ENCODE measurements around the gene RAB11A. TPM values are rescaled to one million over a fixed set of nuclear protein-coding genes. Genes with fewer than 3 reads are reported as not detected.
"Not testable (repeated sequence)": the region's sequence is repeated elsewhere in the genome, so short reads cannot be mapped to it uniquely, and the experiment has no call there.

Gene RAB11A
- polyA plus RNA-seq, 1 donor from 2014 or later: 600 TPM

DNA sequence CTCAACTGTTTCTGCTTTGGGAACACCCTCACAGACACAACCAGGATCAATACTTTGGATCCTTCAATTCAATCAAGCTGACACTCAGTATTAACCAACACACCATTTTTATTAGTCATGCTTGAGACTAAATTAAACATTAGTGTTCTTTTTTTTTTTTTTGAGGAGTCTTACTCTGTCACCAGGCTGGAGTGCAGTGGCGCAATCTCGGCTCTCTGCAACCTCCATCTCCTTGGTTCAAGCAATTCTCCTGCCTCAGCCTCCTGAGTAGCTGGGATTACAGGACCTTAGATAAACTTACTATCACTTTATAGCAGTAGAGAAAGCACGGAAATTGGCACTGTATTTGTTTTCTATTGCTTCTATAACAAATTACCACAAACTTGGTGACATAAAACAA, 2.0 kb upstream of the RAB11A start:
- no peaks in the 10 kb centered on the region for H3K27me3 ChIP-seq (ENCODE audit: insufficient read depth, low read depth, low read length)
- H3K9ac ChIP-seq (ENCODE audit: low read length): no peak overlapping the region
- H3K4me2 ChIP-seq (ENCODE audit: low read length): no peak overlapping the region
- no peaks in the 10 kb centered on the region for H4K20me1 ChIP-seq (ENCODE audit: insufficient read depth)
- no peak overlapping the region for H3K4me3 ChIP-seq (ENCODE audit: low read length)
- no peaks in the 10 kb centered on the region for H3K36me3 ChIP-seq (ENCODE audit: insufficient read depth, low read length)
- H3K79me2 ChIP-seq (replicated peaks; ENCODE audit: insufficient read depth, low read length): peaks cover 13% of the 10 kb centered on the region
- peaks cover 9% of the 10 kb centered on the region for H3F3A ChIP-seq (ENCODE audit: insufficient read depth, low read length, poor library complexity, severe bottlenecking)
- H3K9me3 ChIP-seq (ENCODE audit: low read length): no peaks in the 10 kb centered on the region
- H3K9me2 ChIP-seq (ENCODE audit: insufficient read depth, low read length): no peaks in the 10 kb centered on the region
- H2AFZ ChIP-seq (ENCODE audit: low read depth, low read length): no peak overlapping the region
- no peak for TF ChIP-seq MXI1 (conservative IDR thresholded peaks at IDR 0.05; ENCODE audit: poor library complexity, severe bottlenecking)
- TF ChIP-seq, protein P1, sequence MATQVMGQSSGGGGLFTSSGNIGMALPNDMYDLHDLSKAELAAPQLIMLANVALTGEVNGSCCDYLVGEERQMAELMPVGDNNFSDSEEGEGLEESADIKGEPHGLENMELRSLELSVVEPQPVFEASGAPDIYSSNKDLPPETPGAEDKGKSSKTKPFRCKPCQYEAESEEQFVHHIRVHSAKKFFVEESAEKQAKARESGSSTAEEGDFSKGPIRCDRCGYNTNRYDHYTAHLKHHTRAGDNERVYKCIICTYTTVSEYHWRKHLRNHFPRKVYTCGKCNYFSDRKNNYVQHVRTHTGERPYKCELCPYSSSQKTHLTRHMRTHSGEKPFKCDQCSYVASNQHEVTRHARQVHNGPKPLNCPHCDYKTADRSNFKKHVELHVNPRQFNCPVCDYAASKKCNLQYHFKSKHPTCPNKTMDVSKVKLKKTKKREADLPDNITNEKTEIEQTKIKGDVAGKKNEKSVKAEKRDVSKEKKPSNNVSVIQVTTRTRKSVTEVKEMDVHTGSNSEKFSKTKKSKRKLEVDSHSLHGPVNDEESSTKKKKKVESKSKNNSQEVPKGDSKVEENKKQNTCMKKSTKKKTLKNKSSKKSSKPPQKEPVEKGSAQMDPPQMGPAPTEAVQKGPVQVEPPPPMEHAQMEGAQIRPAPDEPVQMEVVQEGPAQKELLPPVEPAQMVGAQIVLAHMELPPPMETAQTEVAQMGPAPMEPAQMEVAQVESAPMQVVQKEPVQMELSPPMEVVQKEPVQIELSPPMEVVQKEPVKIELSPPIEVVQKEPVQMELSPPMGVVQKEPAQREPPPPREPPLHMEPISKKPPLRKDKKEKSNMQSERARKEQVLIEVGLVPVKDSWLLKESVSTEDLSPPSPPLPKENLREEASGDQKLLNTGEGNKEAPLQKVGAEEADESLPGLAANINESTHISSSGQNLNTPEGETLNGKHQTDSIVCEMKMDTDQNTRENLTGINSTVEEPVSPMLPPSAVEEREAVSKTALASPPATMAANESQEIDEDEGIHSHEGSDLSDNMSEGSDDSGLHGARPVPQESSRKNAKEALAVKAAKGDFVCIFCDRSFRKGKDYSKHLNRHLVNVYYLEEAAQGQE (IDR thresholded peaks at IDR 0.05; ENCODE audit: borderline replicate concordance): no peak
- TF ChIP-seq CTCF (IDR thresholded peaks at IDR 0.05; ENCODE audit: poor library complexity, severe bottlenecking): no peak
- no peak for TF ChIP-seq EP300 (conservative IDR thresholded peaks at IDR 0.05; ENCODE audit: poor library complexity, severe bottlenecking)
- no peak for TF ChIP-seq RAD21 (conservative IDR thresholded peaks at IDR 0.05)
- no peak for TF ChIP-seq POLR2AphosphoS5 (IDR thresholded peaks at IDR 0.05)
- no peak for TF ChIP-seq TAF1 (IDR thresholded peaks at IDR 0.05; ENCODE audit: low read depth)
- TF ChIP-seq EZH2 (IDR thresholded peaks at IDR 0.05; ENCODE audit: borderline replicate concordance, insufficient read depth, low read length, poor library complexity, severe bottlenecking): no peak
- no peak for TF ChIP-seq SMC3 (conservative IDR thresholded peaks at IDR 0.05; ENCODE audit: poor library complexity)
- no peak overlapping the region for H3K27ac ChIP-seq (ENCODE audit: low read length)

DNA sequence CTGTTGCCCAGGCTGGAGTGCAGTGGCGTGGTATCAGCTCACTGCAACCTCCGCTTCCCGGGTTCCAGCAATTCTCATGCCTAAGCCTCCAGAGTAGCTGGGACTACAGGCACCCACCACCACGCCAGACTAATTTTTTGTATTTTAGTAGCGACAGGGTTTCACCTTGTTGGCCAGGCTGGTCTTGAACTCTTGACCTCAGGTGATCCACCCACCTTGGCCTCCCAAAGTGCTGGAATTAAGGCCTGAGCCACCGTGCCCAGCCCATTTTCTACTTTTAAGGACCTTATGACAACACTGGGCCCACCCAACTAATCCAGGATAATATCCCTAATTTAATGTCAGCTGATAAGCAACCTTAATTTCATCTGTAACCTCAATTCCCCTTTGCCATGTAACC, 1.4 kb upstream of the RAB11A start:
- H3K9ac ChIP-seq (ENCODE audit: low read length); H3K9me3 ChIP-seq (ENCODE audit: low read length); H3K4me2 ChIP-seq (ENCODE audit: low read length); H3K9me2 ChIP-seq (ENCODE audit: insufficient read depth, low read length); H3K36me3 ChIP-seq (ENCODE audit: insufficient read depth, low read length); H2AFZ ChIP-seq (ENCODE audit: low read depth, low read length); H3K27me3 ChIP-seq (ENCODE audit: insufficient read depth, low read depth, low read length); H4K20me1 ChIP-seq (ENCODE audit: insufficient read depth); H3K4me3 ChIP-seq (ENCODE audit: low read length); H3F3A ChIP-seq (ENCODE audit: insufficient read depth, low read length, poor library complexity, severe bottlenecking); H3K27ac ChIP-seq (ENCODE audit: low read length): not testable (repeated sequence)
- H3K79me2 ChIP-seq (replicated peaks; ENCODE audit: insufficient read depth, low read length): peaks cover 20% of the 10 kb centered on the region

DNA sequence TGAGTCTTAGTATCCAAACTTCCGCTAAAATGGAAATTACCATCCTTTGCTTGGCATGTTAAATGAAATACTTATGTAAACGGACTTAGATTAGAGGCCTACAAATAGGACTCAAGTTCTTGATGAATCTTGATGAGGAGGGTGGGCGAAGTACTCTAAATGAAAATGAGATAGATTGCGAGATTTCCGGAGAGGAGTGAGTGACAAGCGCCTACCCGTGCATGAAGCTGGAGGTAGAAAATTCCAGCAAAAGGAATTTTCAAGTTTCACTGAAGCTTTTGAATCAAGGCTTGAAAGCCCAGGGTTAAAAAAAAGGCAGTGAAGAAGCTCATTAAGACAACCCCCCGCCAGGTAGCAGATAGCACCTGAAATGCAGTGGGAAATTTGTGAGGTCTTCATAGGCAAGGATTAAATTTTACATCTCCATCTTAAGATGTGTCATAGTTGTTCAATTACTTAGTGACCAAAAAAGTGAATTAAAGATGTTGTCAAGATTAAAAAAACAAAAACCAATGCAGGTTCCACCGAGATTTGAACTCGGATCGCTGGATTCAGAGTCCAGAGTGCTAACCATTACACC, 655 bp upstream of the RAB11A start:
- TF ChIP-seq EP300 (conservative IDR thresholded peaks at IDR 0.05; ENCODE audit: poor library complexity, severe bottlenecking) (no peak), CTCF (IDR thresholded peaks at IDR 0.05; ENCODE audit: poor library complexity, severe bottlenecking) (no peak), MXI1 (conservative IDR thresholded peaks at IDR 0.05; ENCODE audit: poor library complexity, severe bottlenecking) (no peak), SMC3 (conservative IDR thresholded peaks at IDR 0.05; ENCODE audit: poor library complexity) (no peak), EZH2 (IDR thresholded peaks at IDR 0.05; ENCODE audit: borderline replicate concordance, insufficient read depth, low read length, poor library complexity, severe bottlenecking) (no peak), RAD21 (conservative IDR thresholded peaks at IDR 0.05) (no peak), TAF1 (IDR thresholded peaks at IDR 0.05; ENCODE audit: low read depth) (no peak), POLR2AphosphoS5 (IDR thresholded peaks at IDR 0.05) (no peak)
- TF ChIP-seq, protein P1 (IDR thresholded peaks at IDR 0.05; ENCODE audit: borderline replicate concordance): no peak
- H3K79me2 ChIP-seq (replicated peaks; ENCODE audit: insufficient read depth, low read length): peaks cover 27% of the 10 kb centered on the region
- peaks cover 9% of the 10 kb centered on the region for H3F3A ChIP-seq (ENCODE audit: insufficient read depth, low read length, poor library complexity, severe bottlenecking)
- H3K27me3 ChIP-seq (ENCODE audit: insufficient read depth, low read depth, low read length): no peaks in the 10 kb centered on the region
- H3K9me3 ChIP-seq (ENCODE audit: low read length): no peaks in the 10 kb centered on the region
- peak overlapping the region; percentile 98 for H3K27ac ChIP-seq (ENCODE audit: low read length)
- H4K20me1 ChIP-seq (ENCODE audit: insufficient read depth): no peaks in the 10 kb centered on the region
- H2AFZ ChIP-seq (ENCODE audit: low read depth, low read length): no peak overlapping the region
- peak overlapping the region; percentile 97 for H3K4me3 ChIP-seq (ENCODE audit: low read length)
- peak overlapping the region; percentile 99 for H3K9ac ChIP-seq (ENCODE audit: low read length)
- H3K9me2 ChIP-seq (ENCODE audit: insufficient read depth, low read length): no peaks in the 10 kb centered on the region
- H3K4me2 ChIP-seq (ENCODE audit: low read length): no peak overlapping the region
- no peaks in the 10 kb centered on the region for H3K36me3 ChIP-seq (ENCODE audit: insufficient read depth, low read length)
